IPS-NIHi11 (cell line): ENCODE results near the gene MVP.
"Not testable (repeated sequence)": the region's sequence is repeated elsewhere in the genome, so short reads cannot be mapped to it uniquely, and the experiment has no call there.

ENCODE experiments used
- DNase-seq: peaks from one replicate; pipeline ENCODE4 v3.0.0; 2012; ENCODE audit warnings: mixed read lengths, low spot score

MVP gene

GRCh38 chr16:29815793-29816693 is 4.2 kb upstream of the MVP start, which contains the start of gene PAGR1:
Gene PAGR1, plus strand, starts transcription at chr16:29816152. Its CDS starts 374 bp downstream, at chr16:29816526.
- peak; percentile 89 for DNase-seq

- peak; percentile 72 for DNase-seq
These were observed 3.4 kb upstream of the MVP start for GRCh38 chr16:29816694-29817441.

- no peak for DNase-seq
These were observed 2.2 kb upstream of the MVP start for GRCh38 chr16:29818082-29818481.

- no peak for DNase-seq
These were observed 756 bp upstream of the MVP start for GRCh38 chr16:29819506-29819905.

- no peak for DNase-seq
These were observed 724 bp downstream of the MVP start for GRCh38 chr16:29820730-29821642.

GRCh38 chr16:29821643-29822115 is 1.4 kb downstream of the MVP start:
- no peak for DNase-seq

GRCh38 chr16:29824589-29825144 is 4.4 kb downstream of the MVP start:
- no peak for DNase-seq

- no peak for DNase-seq
These were observed 5.1 kb downstream of the MVP start for GRCh38 chr16:29825145-29826044.

GRCh38 chr16:29826342-29826695 is 6.1 kb downstream of the MVP start:
- DNase-seq: no peak

GRCh38 chr16:29830774-29831173 is 10.5 kb downstream of the MVP start:
- no peak for DNase-seq

GRCh38 chr16:29831490-29831889 is 11.2 kb downstream of the MVP start:
- no peak for DNase-seq

- DNase-seq: not testable (repeated sequence)
These were observed 13.0 kb downstream of the MVP start for GRCh38 chr16:29833219-29833618.

- DNase-seq: no peak
These were observed 13.8 kb downstream of the MVP start for GRCh38 chr16:29834079-29834478.

- DNase-seq: no peak
These were observed 15.7 kb downstream of the MVP start for GRCh38 chr16:29835926-29836325.

GRCh38 chr16:29836623-29837022 is 16.4 kb downstream of the MVP start:
- no peak for DNase-seq

- no peak for DNase-seq
These were observed 17.6 kb downstream of the MVP start for GRCh38 chr16:29837841-29838240.

GRCh38 chr16:29839822-29840221 is 19.6 kb downstream of the MVP start:
- DNase-seq: no peak

GRCh38 chr16:29840240-29840639 is 20.0 kb downstream of the MVP start:
- no peak for DNase-seq

- DNase-seq: no peak
These were observed 21.4 kb downstream of the MVP start for GRCh38 chr16:29841631-29842030.

GRCh38 chr16:29842732-29843346 is 22.6 kb downstream of the MVP start:
- DNase-seq: no peak
